Astrocyte of the spinal cord (primary cell): ENCODE results near the gene EPM2A.
A peak's percentile ranks its signal among the peaks of the same experiment; 100 is the strongest.

Source experiments
- DNase-seq: peaks from one replicate; pipeline ENCODE4 v3.0.0; 2011; ENCODE audit warnings: low read depth, low spot score
- H3K4me3 ChIP-seq: 2 replicates; pipeline ENCODE4 v1.5.1; 2011; ENCODE audit warnings: low read depth, mild to moderate bottlenecking, low read length, moderate library complexity
- in situ Hi-C: cut with HindIII; loops from 2 replicates; pipeline ENCODE4 v1.10.0; 2017; ENCODE audit warnings: low sequenced_read_pairs
- TF ChIP-seq, protein P1 (sequence below): IDR thresholded peaks from 2 replicates; pipeline ENCODE4 v1.5.1; 2012; ENCODE audit warnings: low read depth, mild to moderate bottlenecking, low read length, inconsistent platforms

EPM2A gene

DNA sequence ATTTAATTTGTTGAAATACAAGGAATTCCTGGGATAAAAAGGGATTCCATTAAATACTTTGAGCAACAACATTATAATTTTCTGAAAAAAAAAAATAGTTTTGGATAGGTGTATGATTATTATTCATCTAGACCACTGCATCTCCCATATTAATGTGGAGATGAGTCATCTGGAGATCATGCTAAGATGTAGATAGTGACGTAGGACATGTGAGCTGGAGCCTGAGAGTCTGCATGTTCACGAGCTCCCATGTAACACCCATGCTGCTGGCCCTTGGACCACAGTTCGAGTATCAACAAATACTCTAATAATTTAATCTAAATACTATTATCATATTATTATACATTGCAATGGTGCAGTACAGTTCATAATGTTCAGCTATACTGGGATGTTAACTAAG, 91.6 kb downstream of the EPM2A start:
- no peak overlapping the region for H3K4me3 ChIP-seq
- peak; percentile 25 for DNase-seq
- in situ Hi-C loops, result no loop called here
- TF ChIP-seq, protein P1, sequence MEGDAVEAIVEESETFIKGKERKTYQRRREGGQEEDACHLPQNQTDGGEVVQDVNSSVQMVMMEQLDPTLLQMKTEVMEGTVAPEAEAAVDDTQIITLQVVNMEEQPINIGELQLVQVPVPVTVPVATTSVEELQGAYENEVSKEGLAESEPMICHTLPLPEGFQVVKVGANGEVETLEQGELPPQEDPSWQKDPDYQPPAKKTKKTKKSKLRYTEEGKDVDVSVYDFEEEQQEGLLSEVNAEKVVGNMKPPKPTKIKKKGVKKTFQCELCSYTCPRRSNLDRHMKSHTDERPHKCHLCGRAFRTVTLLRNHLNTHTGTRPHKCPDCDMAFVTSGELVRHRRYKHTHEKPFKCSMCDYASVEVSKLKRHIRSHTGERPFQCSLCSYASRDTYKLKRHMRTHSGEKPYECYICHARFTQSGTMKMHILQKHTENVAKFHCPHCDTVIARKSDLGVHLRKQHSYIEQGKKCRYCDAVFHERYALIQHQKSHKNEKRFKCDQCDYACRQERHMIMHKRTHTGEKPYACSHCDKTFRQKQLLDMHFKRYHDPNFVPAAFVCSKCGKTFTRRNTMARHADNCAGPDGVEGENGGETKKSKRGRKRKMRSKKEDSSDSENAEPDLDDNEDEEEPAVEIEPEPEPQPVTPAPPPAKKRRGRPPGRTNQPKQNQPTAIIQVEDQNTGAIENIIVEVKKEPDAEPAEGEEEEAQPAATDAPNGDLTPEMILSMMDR, result no peak

DNA sequence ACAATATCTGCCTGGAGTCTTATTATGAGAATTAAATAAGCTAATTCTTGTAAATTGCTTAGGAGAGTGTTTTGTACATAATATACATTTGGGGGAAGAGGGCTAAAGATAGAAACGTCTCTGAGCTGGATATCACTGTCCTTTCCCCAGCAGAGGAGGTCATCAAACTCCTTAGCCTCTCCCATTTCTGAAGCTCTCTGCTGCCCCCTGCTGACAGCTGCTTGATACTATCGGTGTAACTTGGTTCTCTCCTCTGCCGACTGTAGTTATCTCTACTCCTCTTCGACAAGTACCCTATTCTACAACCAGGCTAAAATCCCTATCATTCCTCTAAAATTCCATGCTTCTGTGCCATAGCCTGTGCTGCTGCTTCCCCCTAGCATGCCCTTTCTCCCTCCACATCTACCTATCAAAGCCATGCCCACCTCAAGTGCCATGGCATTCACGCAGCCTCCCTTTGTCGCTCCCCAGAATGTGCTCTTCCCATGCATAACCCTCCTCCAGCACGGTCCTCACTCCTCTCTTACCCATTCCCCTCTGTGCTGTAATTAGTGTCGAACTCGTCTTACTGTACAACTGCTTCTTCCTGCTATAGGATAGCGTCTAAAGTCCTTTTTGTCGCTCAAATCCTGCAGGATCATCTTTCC, 101.2 kb downstream of the EPM2A start:
- TF ChIP-seq, protein P1, result peak; percentile 89
- DNase-seq, result peak; percentile 79
- H3K4me3 ChIP-seq, result no peak overlapping the region
- in situ Hi-C loops, result no loop called here

DNA sequence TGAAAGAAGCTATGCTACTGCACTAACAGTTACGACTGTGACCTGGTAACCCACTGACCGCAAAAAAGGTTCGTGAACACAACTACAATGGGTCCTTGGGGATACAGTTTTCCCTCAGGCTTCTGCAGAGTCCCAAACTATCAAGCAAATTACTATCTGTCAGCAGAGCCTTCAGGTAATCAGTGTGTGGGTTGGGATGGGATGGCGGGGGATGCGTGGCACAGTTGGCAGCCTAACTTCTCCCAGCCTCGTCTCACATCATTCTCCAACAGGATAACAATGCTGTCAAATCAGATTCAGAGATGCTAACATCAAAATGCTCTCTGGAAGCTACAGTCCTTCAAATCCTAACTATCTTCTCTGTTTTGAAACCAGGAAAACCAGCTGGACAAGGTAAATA, 102.3 kb downstream of the EPM2A start:
- no peak for DNase-seq
- in situ Hi-C loops, result no loop called here
- H3K4me3 ChIP-seq, result no peak overlapping the region
- TF ChIP-seq, protein P1, result no peak

DNA sequence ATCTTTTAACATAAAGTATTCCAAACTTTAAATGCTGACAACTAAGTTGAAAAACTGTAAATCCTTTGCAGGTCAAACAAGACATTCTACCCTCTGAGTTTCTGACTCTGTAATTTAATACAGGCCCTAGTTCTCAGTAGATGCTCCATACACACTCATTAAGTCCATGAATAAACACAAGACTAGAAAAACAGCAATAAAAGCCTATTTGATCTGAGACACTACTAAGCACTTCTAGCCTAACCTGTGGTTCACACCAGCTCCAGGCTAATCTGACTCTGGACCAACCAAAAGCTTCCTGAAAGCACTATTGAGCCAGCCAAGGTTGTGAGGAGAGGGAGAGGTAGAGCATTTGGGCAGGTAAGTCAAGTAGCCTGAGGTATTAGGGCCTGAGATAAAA, 103.9 kb downstream of the EPM2A start:
- no peak overlapping the region for H3K4me3 ChIP-seq
- DNase-seq, result no peak
- in situ Hi-C loops, result no loop called here
- TF ChIP-seq, protein P1, result no peak

DNA sequence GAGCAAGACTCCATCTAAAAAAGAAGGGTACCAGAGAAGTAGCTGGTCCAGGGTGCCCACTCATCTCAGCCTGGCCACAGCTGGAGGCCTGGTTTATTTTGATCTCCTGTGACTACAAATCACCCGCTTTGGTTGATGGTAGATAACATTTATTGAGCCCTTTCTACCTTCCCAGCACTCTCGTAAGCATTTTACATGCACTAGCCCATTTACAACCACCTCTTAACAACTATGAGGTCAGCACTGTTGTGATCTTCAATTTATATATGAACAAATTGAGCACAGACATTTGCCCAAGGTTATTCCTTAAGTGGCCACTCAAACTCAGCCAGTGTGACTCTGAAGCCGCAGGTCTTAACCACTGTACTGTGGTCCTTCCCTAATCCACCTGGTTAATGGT, 104.7 kb downstream of the EPM2A start:
- no peak for DNase-seq
- in situ Hi-C loops, result no loop called here
- TF ChIP-seq, protein P1, result no peak
- no peak overlapping the region for H3K4me3 ChIP-seq

DNA sequence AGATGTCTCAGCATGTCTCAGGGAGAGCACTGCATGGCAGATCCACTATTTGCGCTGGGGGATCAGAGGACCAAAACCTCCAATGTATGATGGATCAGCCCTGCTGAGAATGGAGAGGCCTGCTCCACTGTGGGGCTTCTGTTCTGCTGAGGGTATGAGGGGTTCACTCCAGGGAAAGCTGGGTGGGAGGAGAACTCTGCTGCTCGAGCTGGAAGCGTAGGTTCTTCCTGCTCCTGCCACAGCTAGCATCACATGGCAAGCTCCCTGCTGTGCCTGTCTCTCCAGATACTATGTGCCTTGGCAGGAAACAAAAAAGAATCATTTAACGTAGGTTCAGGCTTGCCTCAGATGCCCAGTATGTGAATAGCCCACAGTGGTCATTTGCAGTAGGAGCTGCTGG, 105.8 kb downstream of the EPM2A start:
- H3K4me3 ChIP-seq, result no peak overlapping the region
- in situ Hi-C loops, result no loop called here
- no peak for DNase-seq
- TF ChIP-seq, protein P1, result no peak
